Activated T-cell treated with anti-CD3 and anti-CD28 coated beads for 24 hours (primary cell): ENCODE data around the gene LFNG.
"Not testable (repeated sequence)": the region's sequence is repeated elsewhere in the genome, so short reads cannot be mapped to it uniquely, and the experiment has no call there.

Experiments
- DNase-seq: peaks from one replicate; pipeline ENCODE4 v3.0.0-alpha.2; 2020; ENCODE audit warnings: low read depth

Gene LFNG

GRCh38 chr7:2545746-2546425 is 26.3 kb downstream of the LFNG start:
- no peak for DNase-seq

- no peak for DNase-seq
Observed at GRCh38 chr7:2546776-2547586, 27.4 kb downstream of the LFNG start.

GRCh38 chr7:2551418-2551817 is 31.8 kb downstream of the LFNG start:
- no peak for DNase-seq

- no peak for DNase-seq
Observed at GRCh38 chr7:2553108-2553507, 33.5 kb downstream of the LFNG start.

GRCh38 chr7:2553831-2554581 is 34.4 kb downstream of the LFNG start:
- DNase-seq = no peak

- DNase-seq = no peak
Observed at GRCh38 chr7:2554661-2555111, 35.1 kb downstream of the LFNG start.

- DNase-seq = peak; percentile 91
Observed at GRCh38 chr7:2555121-2556052, 35.8 kb downstream of the LFNG start, which contains the start of gene BRAT1. BRAT1 (minus strand) TSS chr7:2555524; CDS start chr7:2554431, 1,093 bp downstream.

GRCh38 chr7:2558629-2559282 is 39.2 kb downstream of the LFNG start, which contains the start of gene IQCE:
IQCE (plus strand) TSS chr7:2558979; CDS start chr7:2559182, 203 bp downstream.
- peak; percentile 84 for DNase-seq

GRCh38 chr7:2559283-2559950 is 39.8 kb downstream of the LFNG start:
- no peak for DNase-seq

GRCh38 chr7:2563955-2564354 is 44.4 kb downstream of the LFNG start:
- not testable (repeated sequence) for DNase-seq

GRCh38 chr7:2564970-2565540 is 45.5 kb downstream of the LFNG start:
- DNase-seq = no peak

GRCh38 chr7:2566348-2566889 is 46.8 kb downstream of the LFNG start:
- no peak for DNase-seq

GRCh38 chr7:2566890-2567678 is 47.5 kb downstream of the LFNG start:
- no peak for DNase-seq

GRCh38 chr7:2567679-2568278 is 48.2 kb downstream of the LFNG start:
- DNase-seq = no peak

- no peak for DNase-seq
Observed at GRCh38 chr7:2568521-2569223, 49.1 kb downstream of the LFNG start.

GRCh38 chr7:2569421-2569820 is 49.8 kb downstream of the LFNG start:
- no peak for DNase-seq

- DNase-seq = no peak
Observed at GRCh38 chr7:2570021-2570420, 50.4 kb downstream of the LFNG start.

GRCh38 chr7:2571409-2571808 is 51.8 kb downstream of the LFNG start:
- no peak for DNase-seq
